Right lobe of liver (tissue), 6 donors: ENCODE measurements around the gene RASAL3. TPM values are rescaled to one million over a fixed set of nuclear protein-coding genes. Genes with fewer than 3 reads are reported as not detected.

ENCODE experiments used
- ATAC-seq, 4 donors: fragments of 200-7000 bp; cut with Tn5 transposase; one replicate each; pipeline ENCODE4 v1.9.1; 2020; ENCODE audit warnings: mild to moderate bottlenecking in 4 of 4, moderate library complexity in 4 of 4
- DNase-seq, 3 donors: peaks; one replicate each; pipeline ENCODE4 v3.0.0-alpha.2; 2020
- H3K27ac ChIP-seq, 3 donors: fragments of 200-600 bp; one replicate each; pipeline ENCODE4 v1.8.0; 2022
- H3K27me3 ChIP-seq, 2 donors: fragments of 200-600 bp; one replicate each; pipeline ENCODE4 v1.8.0; 2022
- H3K36me3 ChIP-seq, 4 donors: fragments of 200-600 bp; sonication (generic) in 1 of 4; one replicate each; pipeline versions ENCODE4 v1.5.1 to v1.8.0; 2017 to 2022; ENCODE audit warnings: control low read depth in 1 of 4
- H3K4me1 ChIP-seq, 4 donors: fragments of 200-600 bp; sonication (generic) in 1 of 4; one replicate each; pipeline versions ENCODE4 v1.5.1 to v1.8.0; 2017 to 2022; ENCODE audit warnings: control low read depth in 1 of 4
- H3K4me3 ChIP-seq, 3 donors: fragments of 200-600 bp; one replicate each; pipeline ENCODE4 v1.8.0; 2022
- H3K9me3 ChIP-seq, 4 donors: fragments of 200-600 bp; sonication (generic) in 1 of 4; one replicate each; pipeline versions ENCODE4 v1.5.1 to v1.8.0; 2017 to 2022; ENCODE audit warnings: control low read depth in 1 of 4
- CTCF ChIP-seq, 4 donors: fragments of 200-600 bp in 3 of 4; fragments of 450-650 bp in 1 of 4; IDR thresholded peaks; one replicate each; pipeline versions ENCODE4 v1.5.1 to v1.8.0; 2016 to 2022; ENCODE audit warnings: antibody characterized with exemption in 4 of 4, mild to moderate bottlenecking in 2 of 4
- POLR2A ChIP-seq: fragments of 450-650 bp; IDR thresholded peaks from one replicate; pipeline ENCODE4 v1.6.1; 2017; ENCODE audit warnings: antibody characterized with exemption, mild to moderate bottlenecking
- WGBS: methylation state at CpG from one replicate; pipeline ENCODE4 v1.1.6; 2018; ENCODE audit warnings: low coverage, low lambda C conversion rate; ENCODE audit not compliant: insufficient coverage; ENCODE audit errors: missing lambda C conversion rate; 5-methylcytosine and 5-hydroxymethylcytosine counted together
- intact Hi-C, 2 donors: fragments of 100-400 bp; cut with DNase I; formaldehyde crosslinking; loops; one replicate each; pipeline versions ENCODE4 v1.11.2 to v1.14.1; 2022
- total RNA-seq, 6 experiments: library from RNA; depleted of rRNA in 2 of 6; stranded (reverse); fragments of >200 nt in 2 of 6; fragmentation: NEBNext Ultra II Directional in 3 of 6; extraction: Animal tissue kit (Norgen Biotek cat#: 25700) in 3 of 6; gene quantifications; one replicate each; pipeline versions ENCODE4 v1.1.0 to v1.2.4, GENCODE V29; 2016 to 2023
- donor health status: DM: no; HTN: yes; CAD: no.
- donor health status: DM: no; HTN: no; CAD: no.
- donor health status: DM: no; HTN: no; CAD: no.
- donor health status: DM: no; HTN: yes; CAD: no.
- donor health status: DM: no; HTN: yes; CAD: no.

The RASAL3 gene
- total RNA-seq, 6 experiments from 2014 or later: 0.75 to 1.9 (median 1.1) TPM

GRCh38 chr19:15455996-15456395 lies 8.3 kb downstream of the RASAL3 start:
- H3K27ac ChIP-seq: no peak overlapping the region
- no peaks in the 10 kb centered on the region for H3K27me3 ChIP-seq
- H3K4me3 ChIP-seq: no peak overlapping the region
- WGBS: 94% methylated on average over 2 of the region's 9 CpGs
- H3K36me3 ChIP-seq: no peaks in the 10 kb centered on the region
- TF ChIP-seq POLR2A (no peak), CTCF (IDR thresholded peaks at IDR 0.05) (no peak)
- H3K4me1 ChIP-seq: peaks cover 0 to 26% (median 3%) of the 10 kb centered on the region in 4 donors
- ATAC-seq (no peak), DNase-seq (no peak)
- H3K9me3 ChIP-seq: no peaks in the 10 kb centered on the region
- intact Hi-C loops: loop anchor here in 1 of 2 donors (10.0 kb wide), 1 partner anchor 99 kb away; no protein-coding TSS in a partner anchor

- H3K9me3 ChIP-seq: no peaks in the 10 kb centered on the region
- H3K4me1 ChIP-seq: peaks cover 0 to 28% (median 3%) of the 10 kb centered on the region in 4 donors
- 42% methylated on average over 12 of the region's 17 CpGs for WGBS
- TF ChIP-seq POLR2A (no peak), CTCF (IDR thresholded peaks at IDR 0.05) (peak in 3 of 4 donors; percentile 20 to 45 (median 26))
- no peak overlapping the region for H3K4me3 ChIP-seq
- H3K27ac ChIP-seq: no peak overlapping the region
- H3K36me3 ChIP-seq: no peaks in the 10 kb centered on the region
- ATAC-seq: peak in 1 of 4 donors; percentile 4
- no peaks in the 10 kb centered on the region for H3K27me3 ChIP-seq
- DNase-seq: peak in 1 of 3 donors; percentile 41
- intact Hi-C loops: loop anchor here in 1 of 2 donors (10.0 kb wide), 1 partner anchor 101 kb away; no protein-coding TSS in a partner anchor
Measured at GRCh38 chr19:15453906-15454860, 10.2 kb downstream of the RASAL3 start.

DNA sequence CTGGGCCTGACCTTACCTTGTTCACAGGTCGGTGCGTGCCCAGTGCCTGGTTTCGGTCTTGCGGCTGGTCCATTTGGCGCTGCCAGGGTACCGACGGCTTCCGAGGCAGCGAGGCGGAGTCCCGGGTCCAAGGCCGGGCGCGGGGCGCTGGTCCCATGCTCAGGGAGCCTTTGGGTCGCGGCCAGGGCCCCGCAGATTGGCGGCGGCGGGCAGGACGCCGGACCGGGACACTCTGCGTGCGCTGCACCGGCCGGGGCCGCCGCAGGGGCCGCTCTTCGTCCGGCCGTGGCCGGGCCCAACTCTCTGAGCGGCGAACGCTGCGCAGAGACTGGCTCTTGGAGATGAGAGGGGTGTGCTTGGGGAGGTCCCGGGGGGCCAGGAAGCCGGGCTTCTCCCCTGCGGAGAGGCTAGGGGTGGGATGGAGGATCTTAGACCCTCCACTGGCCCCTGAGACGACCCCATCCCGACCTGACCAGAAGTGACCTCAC lies 11.2 kb downstream of the RASAL3 start:
- H3K27ac ChIP-seq: peak overlapping the region in 2 of 3 donors; percentile 28 to 47
- DNase-seq (peak in 1 of 3 donors; percentile 49), ATAC-seq (peak; percentile 33 to 47 (median 42))
- H3K9me3 ChIP-seq: no peaks in the 10 kb centered on the region
- H3K4me1 ChIP-seq: peaks cover 0 to 30% (median 3%) of the 10 kb centered on the region in 4 donors
- peak overlapping the region; percentile 36 to 55 (median 53) for H3K4me3 ChIP-seq
- no peaks in the 10 kb centered on the region for H3K27me3 ChIP-seq
- 10% methylated on average over 16 of the region's 44 CpGs for WGBS
- intact Hi-C loops: loop anchor here in 1 of 2 donors (10.0 kb wide), 1 partner anchor 102 kb away; no protein-coding TSS in a partner anchor
- TF ChIP-seq POLR2A (no peak), CTCF (IDR thresholded peaks at IDR 0.05) (peak; percentile 43 to 51 (median 45))
- H3K36me3 ChIP-seq: no peaks in the 10 kb centered on the region

GRCh38 chr19:15452111-15453047 lies 12.0 kb downstream of the RASAL3 start:
- H3K9me3 ChIP-seq: no peaks in the 10 kb centered on the region
- intact Hi-C loops: loop anchor here in 1 of 2 donors (10.0 kb wide), 1 partner anchor 102 kb away; no protein-coding TSS in a partner anchor

More at GRCh38 chr19:15452111-15453047, 12.0 kb downstream of the RASAL3 start:
- Histone ChIP-seq H3K4me3 (peak overlapping the region; percentile 36 to 55 (median 53)), H3K27me3 (no peaks in the 10 kb centered on the region), H3K36me3 (no peaks in the 10 kb centered on the region), H3K4me1 (peaks cover 0 to 27% (median 3%) of the 10 kb centered on the region in 4 donors), H3K27ac (peak overlapping the region in 2 of 3 donors; percentile 28 to 47)
- WGBS: 22% methylated on average over 9 of the region's 37 CpGs
- DNase-seq: peak; percentile 91 to 96 (median 94)
- peak; percentile 70 to 79 (median 76) for ATAC-seq
- no peak for TF ChIP-seq CTCF (IDR thresholded peaks at IDR 0.05)
- peak; percentile 90 for TF ChIP-seq POLR2A
